Measurements from ENCODE around the gene MYH3.

The MYH3 gene

GRCh38 chr17:10623737-10624338, 33.3 kb downstream of the MYH3 start:
- Histone ChIP-seq H2AFZ (ENCODE audit: low read length) (no peak overlapping the region), H3K27ac (ENCODE audit: low read depth, low read length, poor library complexity, severe bottlenecking) (no peak overlapping the region), H3K4me1 (ENCODE audit: insufficient read depth, low read length, severe bottlenecking) (no peaks in the 10 kb centered on the region), H3K36me3 (ENCODE audit: insufficient read depth, low read length) (no peaks in the 10 kb centered on the region), H4K20me1 (ENCODE audit: insufficient read depth, low read length) (no peaks in the 10 kb centered on the region), H3K79me2 (ENCODE audit: insufficient read depth, low read length) (no peaks in the 10 kb centered on the region), H3F3A (ENCODE audit: insufficient read depth, low read length) (no peaks in the 10 kb centered on the region), H3K4me3 (ENCODE audit: low read depth, low read length, poor library complexity, severe bottlenecking) (no peak overlapping the region), H3K9me3 (ENCODE audit: low read length) (no peaks in the 10 kb centered on the region), H3K9me2 (ENCODE audit: low read depth, low read length) (no peaks in the 10 kb centered on the region), H3K9ac (ENCODE audit: low read length) (no peak overlapping the region), H3K27me3 (ENCODE audit: insufficient read depth, low read length) (no peaks in the 10 kb centered on the region), H3K4me2 (ENCODE audit: low read length) (no peak overlapping the region)
- TF ChIP-seq EZH2 (IDR thresholded peaks at IDR 0.05; ENCODE audit: borderline replicate concordance, low read length) (no peak), CTCF (IDR thresholded peaks at IDR 0.05; ENCODE audit: low read length) (no peak)

- Histone ChIP-seq H3K9me2 (ENCODE audit: low read depth, low read length) (no peaks in the 10 kb centered on the region), H3K36me3 (ENCODE audit: insufficient read depth, low read length) (no peaks in the 10 kb centered on the region), H2AFZ (ENCODE audit: low read length) (no peak overlapping the region), H3K9ac (ENCODE audit: low read length) (no peak overlapping the region), H3K4me3 (ENCODE audit: low read depth, low read length, poor library complexity, severe bottlenecking) (no peak overlapping the region), H4K20me1 (ENCODE audit: insufficient read depth, low read length) (no peaks in the 10 kb centered on the region), H3K27ac (ENCODE audit: low read depth, low read length, poor library complexity, severe bottlenecking) (no peak overlapping the region), H3K9me3 (ENCODE audit: low read length) (no peaks in the 10 kb centered on the region), H3K4me1 (ENCODE audit: insufficient read depth, low read length, severe bottlenecking) (no peaks in the 10 kb centered on the region), H3K27me3 (ENCODE audit: insufficient read depth, low read length) (no peaks in the 10 kb centered on the region), H3K4me2 (ENCODE audit: low read length) (no peak overlapping the region), H3F3A (ENCODE audit: insufficient read depth, low read length) (no peaks in the 10 kb centered on the region), H3K79me2 (ENCODE audit: insufficient read depth, low read length) (no peaks in the 10 kb centered on the region)
- TF ChIP-seq EZH2 (IDR thresholded peaks at IDR 0.05; ENCODE audit: borderline replicate concordance, low read length): no peak
Observed at GRCh38 chr17:10622617-10623485, 34.3 kb downstream of the MYH3 start.

- no peaks in the 10 kb centered on the region for H3K79me2 ChIP-seq (ENCODE audit: insufficient read depth, low read length)
- H4K20me1 ChIP-seq (ENCODE audit: insufficient read depth, low read length): no peaks in the 10 kb centered on the region
- H3K27me3 ChIP-seq (ENCODE audit: insufficient read depth, low read length): no peaks in the 10 kb centered on the region
- H3K9ac ChIP-seq (ENCODE audit: low read length): no peak overlapping the region
- no peaks in the 10 kb centered on the region for H3K4me1 ChIP-seq (ENCODE audit: insufficient read depth, low read length, severe bottlenecking)
- H3K9me2 ChIP-seq (ENCODE audit: low read depth, low read length): no peaks in the 10 kb centered on the region
- no peaks in the 10 kb centered on the region for H3K36me3 ChIP-seq (ENCODE audit: insufficient read depth, low read length)
- no peak overlapping the region for H3K4me2 ChIP-seq (ENCODE audit: low read length)
- TF ChIP-seq CTCF (IDR thresholded peaks at IDR 0.05; ENCODE audit: low read length) (no peak), EZH2 (IDR thresholded peaks at IDR 0.05; ENCODE audit: borderline replicate concordance, low read length) (no peak)
- no peak overlapping the region for H3K27ac ChIP-seq (ENCODE audit: low read depth, low read length, poor library complexity, severe bottlenecking)
- no peaks in the 10 kb centered on the region for H3K9me3 ChIP-seq (ENCODE audit: low read length)
- no peak overlapping the region for H2AFZ ChIP-seq (ENCODE audit: low read length)
- no peaks in the 10 kb centered on the region for H3F3A ChIP-seq (ENCODE audit: insufficient read depth, low read length)
- no peak overlapping the region for H3K4me3 ChIP-seq (ENCODE audit: low read depth, low read length, poor library complexity, severe bottlenecking)
Observed at GRCh38 chr17:10621397-10621796, 35.7 kb downstream of the MYH3 start.

Measured in OCI-LY1 (cell line).